ENCODE results near the gene WWC2.

WWC2 gene

DNA sequence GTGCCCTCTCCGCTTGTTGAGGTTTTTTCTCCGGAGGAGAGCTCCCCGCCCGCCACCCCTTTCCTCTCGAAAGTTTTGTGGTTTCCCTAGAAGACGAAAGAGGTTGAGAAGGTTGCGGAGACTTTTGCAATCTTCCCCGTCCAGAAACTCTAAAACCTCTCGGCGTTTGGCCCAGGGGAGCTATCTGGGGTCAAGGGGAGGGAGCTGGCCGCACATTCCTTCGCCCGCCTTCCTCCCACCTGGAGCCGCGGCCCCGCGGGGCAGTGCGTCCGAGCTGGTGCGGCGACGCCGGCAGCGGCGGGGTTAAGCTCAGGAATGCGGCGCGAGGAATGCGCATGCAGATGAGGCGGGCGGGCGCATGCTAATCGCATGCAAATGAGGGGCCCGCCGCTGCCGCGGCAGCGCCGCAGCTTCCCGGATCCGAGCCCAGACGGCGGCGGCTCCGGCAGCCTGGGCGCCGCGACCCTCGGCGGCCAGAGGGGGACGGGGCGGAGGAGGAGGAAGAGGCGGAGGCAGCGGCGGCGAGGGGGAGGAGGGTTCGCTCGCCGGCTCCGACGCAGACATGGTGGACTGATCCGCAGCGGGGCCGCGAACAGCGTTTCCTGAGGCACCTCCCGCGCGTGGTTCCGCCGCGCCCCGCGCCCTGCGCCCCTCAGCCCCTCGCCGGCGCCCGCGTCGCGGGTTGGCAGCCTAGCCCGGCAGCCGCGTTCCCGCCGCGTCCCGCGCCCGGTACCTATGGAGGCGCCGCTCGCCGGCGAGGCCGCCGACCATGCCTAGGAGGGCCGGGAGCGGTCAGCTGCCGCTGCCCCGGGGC lies at the start of gene WWC2:
Gene WWC2 (plus strand): TSS at position 535 of the 814 bp plus-strand sequence. CDS start 235 bp downstream, at position 770.
- DNase-seq = peak; percentile 58 to 63

GRCh38 chr4:183053681-183054080 lies 45.4 kb upstream of the WWC2 start:
- DNase-seq = no peak

GRCh38 chr4:183057255-183057654 lies 41.8 kb upstream of the WWC2 start:
- no peak for DNase-seq

DNA sequence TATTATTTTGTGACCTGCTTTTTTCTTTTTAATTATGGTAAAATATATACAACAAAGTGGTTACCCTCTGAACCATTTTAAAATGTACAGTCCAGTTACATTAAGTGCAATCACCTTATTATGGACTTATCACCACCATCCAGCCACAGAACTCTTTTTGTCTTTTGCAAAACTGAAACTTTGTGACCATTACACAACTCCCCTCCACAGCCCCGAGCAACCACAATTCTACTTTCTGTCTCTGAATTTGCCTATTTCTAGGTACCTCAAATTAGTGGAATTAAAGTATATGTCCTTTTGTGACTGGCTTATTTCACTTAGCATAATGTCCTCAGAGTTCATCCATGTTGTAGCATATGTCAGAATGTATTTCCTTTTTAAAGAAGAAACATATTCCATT lies 39.3 kb upstream of the WWC2 start:
- no peak for DNase-seq

- DNase-seq = no peak
Measured at GRCh38 chr4:183068502-183068901, 30.6 kb upstream of the WWC2 start.

- DNase-seq = no peak
Measured at GRCh38 chr4:183071222-183071621, 27.8 kb upstream of the WWC2 start.

GRCh38 chr4:183072176-183072575 lies 26.9 kb upstream of the WWC2 start:
- DNase-seq = no peak

GRCh38 chr4:183073838-183074145 lies 25.3 kb upstream of the WWC2 start:
- no peak for DNase-seq

DNA sequence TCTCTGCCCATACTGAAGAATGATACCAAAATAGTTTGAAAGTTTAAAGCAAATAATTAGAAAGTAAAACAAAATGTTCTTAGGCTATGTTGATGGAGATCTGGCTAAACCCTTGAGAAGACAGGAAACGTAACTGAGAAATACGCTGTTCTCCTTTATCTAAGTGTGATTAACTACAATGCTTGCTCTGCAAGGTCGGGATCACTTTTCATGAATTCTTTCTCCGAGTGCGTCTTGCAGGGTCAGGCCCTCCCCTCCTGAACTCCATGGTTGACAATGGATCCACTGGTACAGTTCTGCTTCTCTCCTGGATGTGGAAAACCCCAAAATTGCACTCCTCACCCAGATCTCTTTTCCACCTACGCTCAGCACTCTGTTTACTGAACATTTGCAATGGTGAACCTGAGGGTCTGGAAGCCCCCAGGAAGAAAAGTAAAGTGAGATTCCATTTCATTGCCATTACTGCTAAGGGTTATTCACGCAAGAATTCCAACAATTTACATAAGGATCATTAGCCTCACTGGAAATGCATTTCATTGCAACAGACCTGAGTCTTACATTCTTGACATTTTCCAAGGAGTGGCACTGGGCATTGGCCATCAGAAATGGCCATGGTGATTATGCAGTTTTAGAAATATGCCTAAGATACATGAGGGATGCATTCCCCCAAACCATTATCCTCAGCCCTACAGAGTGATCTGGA lies 24.6 kb upstream of the WWC2 start:
- DNase-seq = no peak

GRCh38 chr4:183078634-183079033 lies 20.4 kb upstream of the WWC2 start:
- DNase-seq = no peak

DNA sequence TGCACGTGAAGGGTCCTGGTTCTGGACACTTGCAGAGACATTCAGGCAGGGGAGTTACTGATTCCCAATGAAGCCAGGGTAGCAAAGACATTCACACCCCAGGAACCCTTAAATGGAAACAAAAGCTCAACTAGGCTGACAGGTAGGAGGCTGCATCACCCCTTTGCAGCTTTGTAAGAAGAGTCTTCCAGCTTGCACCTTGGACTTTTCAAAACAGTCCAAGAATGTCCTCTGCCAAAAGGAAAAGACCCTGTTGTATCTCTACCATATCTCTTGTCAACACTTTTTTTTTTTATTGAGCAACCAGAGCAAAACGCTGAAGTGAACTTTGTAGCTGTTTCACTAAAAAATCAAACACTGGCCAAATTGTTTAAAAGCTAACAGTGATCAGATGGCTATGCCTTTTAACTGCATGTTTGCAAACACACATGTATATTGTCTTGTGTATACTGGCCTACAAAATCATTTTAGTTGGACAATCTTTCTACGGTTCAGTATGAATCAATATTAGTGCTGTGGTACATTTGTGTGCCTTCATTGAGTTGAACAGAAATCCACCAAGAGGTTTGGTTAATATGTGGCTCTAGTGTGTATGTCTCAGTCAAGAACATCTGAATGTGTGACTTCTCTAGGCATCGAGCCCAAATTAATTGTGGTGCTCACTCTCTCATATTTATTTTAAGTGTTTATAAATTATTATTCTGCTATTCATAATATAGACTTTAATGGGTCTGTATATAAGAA lies 18.5 kb upstream of the WWC2 start:
- no peak for DNase-seq

DNA sequence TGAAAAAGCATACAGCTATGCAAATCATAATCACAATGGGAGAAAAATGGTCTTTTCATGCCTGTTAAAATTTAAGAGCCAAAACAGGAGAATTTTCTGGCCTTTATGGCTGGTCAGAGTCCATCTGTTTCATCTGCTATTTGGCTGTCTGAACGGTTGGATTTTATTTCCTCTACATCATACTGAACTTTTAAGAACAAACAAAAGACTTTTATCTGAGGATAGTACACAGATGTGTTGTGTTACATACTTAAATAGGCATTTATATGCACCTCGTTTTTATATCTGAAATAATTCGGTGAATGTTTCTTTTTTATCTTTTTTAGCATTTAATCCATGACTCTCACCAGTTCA lies 18.0 kb upstream of the WWC2 start:
- DNase-seq = no peak

DNA sequence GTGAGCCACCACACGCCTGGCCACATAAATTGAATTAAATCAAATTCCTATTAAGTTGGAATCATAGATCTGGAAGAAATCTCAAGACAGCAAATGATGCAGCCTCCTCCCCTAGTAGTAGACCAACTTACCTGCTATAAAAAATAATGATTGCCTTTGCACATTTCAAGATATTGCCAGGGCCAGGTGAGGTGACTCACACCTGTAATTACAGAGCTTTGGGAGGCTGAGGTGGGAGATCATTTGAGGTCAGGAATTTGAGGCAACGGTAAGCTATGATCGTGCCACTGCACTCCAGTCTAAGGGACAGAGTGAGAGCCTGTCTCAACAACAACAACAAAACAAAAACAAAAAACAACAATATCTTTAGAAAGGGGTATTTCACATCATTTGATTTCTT lies 17.0 kb upstream of the WWC2 start:
- DNase-seq = no peak

- DNase-seq = no peak
Measured at GRCh38 chr4:183094393-183095198, 4.5 kb upstream of the WWC2 start.

DNA sequence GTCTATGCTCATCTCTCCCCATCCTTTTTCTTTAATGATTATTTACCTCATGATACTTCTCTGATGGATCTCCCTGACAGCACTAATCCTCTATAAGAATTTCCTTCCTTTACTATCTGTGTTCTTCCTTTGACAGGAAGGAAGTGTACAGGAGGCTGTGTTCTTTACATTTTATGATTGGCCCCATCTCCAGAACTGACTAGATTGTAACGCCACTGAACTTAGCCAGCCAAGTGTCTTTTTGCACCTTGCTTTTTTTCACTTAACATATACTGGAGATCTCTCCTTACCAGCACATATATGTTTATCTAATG lies 3.9 kb upstream of the WWC2 start:
- no peak for DNase-seq

DNA sequence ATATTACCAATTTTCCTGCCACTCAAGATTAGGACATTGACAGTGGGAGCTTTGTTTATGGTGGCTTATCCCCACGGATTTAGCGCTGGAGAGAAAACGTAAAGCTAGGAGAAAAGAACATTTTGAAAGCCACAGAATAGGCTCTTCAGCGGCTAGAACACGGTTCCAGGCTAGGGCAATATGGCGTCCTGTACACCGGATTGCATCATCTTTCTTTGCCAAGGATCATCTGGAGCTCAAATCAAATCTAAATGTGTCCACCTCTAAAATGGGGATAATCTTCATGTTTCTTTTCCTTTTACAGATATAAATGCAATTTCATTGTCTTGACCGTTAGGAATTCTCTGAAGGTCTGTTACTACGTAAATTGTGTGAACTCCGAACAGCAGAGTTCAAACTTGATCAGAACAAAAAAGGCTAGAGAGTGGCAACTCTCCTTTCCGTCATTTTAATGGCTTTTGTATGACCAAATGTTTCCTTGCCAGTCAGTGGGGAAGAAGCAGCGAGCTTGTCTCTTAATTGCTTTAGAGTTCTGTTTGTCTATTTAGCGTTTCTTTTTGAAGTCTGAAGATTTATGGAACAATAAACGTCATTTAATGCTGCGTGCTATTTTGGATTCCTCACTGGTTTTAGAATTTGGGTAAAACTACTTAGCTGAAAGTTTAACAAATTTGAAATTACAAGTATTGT lies 2.6 kb upstream of the WWC2 start:
- no peak for DNase-seq

DNA sequence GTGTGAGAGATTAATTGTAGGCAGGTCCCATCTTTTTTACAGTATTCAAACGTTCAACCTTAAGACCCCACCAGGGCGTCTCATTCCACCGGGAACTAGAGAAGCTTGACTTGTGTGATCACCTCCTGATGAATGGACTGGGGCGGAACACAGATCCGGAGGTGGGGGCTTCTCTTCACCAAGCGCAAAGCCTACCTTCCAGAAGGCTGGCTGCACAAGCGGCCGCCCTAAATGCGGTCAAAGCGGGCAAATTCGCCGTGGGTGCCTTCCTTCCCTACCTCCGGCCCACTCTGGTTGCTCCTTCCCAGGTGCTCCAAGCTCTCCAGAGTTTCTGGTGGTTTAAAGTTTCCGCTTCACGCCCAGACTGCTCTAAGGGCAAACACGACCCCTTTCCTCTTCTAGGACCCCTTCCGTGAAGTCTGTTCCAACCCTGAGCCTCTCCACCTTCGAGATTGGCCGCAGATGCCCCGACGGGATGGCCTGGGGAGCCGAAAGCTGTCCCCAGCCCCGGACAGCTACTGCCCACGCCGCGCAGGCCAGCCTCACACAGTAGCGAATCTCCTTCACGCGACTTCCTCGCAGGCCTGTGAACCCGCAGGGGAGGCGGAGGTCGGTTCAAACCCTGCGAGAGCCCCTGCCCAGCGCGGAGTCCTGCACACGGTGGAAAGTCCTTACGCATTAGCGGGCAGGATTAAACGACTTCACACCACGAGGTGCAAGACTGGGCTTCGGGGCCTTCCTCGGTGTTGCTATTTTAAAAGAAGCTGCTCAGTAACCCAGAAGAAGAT lies 1.6 kb upstream of the WWC2 start:
- DNase-seq = peak in 1 of 2 donors; percentile 7

GRCh38 chr4:183098019-183098722 lies 886 bp upstream of the WWC2 start:
- DNase-seq = peak; percentile 1 to 3

DNA sequence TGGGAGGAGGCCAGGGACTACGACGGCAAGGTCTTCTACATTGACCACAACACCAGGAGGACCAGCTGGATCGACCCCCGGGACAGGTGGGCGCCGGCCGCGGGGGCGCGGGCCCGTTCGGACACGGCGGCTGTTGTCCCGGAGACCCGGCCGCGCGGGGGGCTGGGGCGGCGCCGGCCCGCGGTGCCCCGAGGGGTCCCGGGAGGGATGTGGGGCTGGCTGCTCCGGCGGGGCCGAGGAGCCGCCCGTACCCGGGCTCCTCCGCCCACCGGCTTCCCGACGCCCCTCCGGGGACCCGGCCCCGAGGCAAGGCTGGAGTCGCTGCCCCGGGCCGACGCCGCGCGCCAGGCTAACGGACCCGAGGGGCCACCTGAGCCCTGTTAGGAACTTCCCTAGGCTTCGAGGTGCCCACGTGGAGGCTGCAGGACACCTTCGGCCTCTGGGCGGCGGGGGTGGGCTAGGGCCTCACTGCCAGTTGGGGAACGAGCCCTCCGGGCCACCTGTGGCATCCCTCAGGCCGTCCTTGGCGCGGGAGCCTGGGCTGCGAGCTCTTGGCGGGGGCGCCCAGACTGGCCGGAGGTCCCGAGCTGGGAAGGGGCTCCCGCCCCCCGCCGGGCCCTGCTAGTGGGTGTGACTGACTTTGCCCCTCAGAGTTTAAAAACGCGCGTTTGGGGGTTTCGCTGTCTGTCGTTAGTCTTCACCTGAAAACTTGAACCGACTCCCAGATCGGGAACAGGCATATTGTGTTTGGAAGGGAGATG lies 660 bp downstream of the WWC2 start:
- DNase-seq = peak; percentile 4 to 7

- no peak for DNase-seq
Measured at GRCh38 chr4:183100298-183100599, 1.2 kb downstream of the WWC2 start.

DNA sequence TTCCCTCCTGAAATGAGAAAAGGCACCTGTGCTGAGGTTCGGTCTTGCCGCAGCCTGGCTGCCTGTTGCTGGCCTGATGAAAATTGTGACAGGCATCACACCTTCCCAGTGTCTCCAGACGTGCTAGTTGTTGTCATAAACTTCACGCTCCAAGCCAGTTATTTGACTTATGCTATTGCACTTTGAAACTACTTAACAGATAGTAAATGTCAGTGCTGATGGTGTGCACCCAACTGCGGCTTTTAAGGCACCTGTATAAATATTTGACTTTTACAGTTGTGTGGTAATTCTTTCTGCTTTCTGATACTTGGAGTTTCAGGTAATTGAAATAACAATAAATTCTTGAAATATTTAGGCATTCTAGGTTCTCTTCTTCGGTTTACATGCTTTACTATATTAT lies 1.8 kb downstream of the WWC2 start:
- DNase-seq = no peak
